T1000 (cell line): ENCODE measurements around the gene EFR3B.

ENCODE experiments used
- DNase-seq: peaks from one replicate; lab custom pipeline; 2025; ENCODE audit warnings: mixed read lengths; lab: John Stamatoyannopoulos, UW

The EFR3B gene

GRCh38 chr2:25034081-25034480 is 7.8 kb upstream of the EFR3B start:
- no peak for DNase-seq

- DNase-seq, result no peak
Measured at GRCh38 chr2:25035537-25036220, 6.2 kb upstream of the EFR3B start.

GRCh38 chr2:25036221-25036559 is 5.7 kb upstream of the EFR3B start:
- no peak for DNase-seq

GRCh38 chr2:25039126-25039525 is 2.8 kb upstream of the EFR3B start:
- no peak for DNase-seq

GRCh38 chr2:25041307-25041927 is 459 bp upstream of the EFR3B start:
- DNase-seq, result no peak

- DNase-seq, result no peak
Measured at GRCh38 chr2:25042321-25043240, 705 bp downstream of the EFR3B start.

GRCh38 chr2:25043241-25043867 is 1.5 kb downstream of the EFR3B start:
- peak; percentile 48 for DNase-seq

GRCh38 chr2:25044011-25044410 is 2.1 kb downstream of the EFR3B start:
- DNase-seq, result no peak

- DNase-seq, result no peak
Measured at GRCh38 chr2:25044990-25045389, 3.1 kb downstream of the EFR3B start.

GRCh38 chr2:25049422-25049821 is 7.5 kb downstream of the EFR3B start:
- no peak for DNase-seq

- DNase-seq, result no peak
Measured at GRCh38 chr2:25050128-25050527, 8.3 kb downstream of the EFR3B start.

- DNase-seq, result no peak
Measured at GRCh38 chr2:25053041-25053440, 11.2 kb downstream of the EFR3B start.

GRCh38 chr2:25054720-25055119 is 12.8 kb downstream of the EFR3B start:
- DNase-seq, result no peak

GRCh38 chr2:25055376-25055920 is 13.6 kb downstream of the EFR3B start:
- DNase-seq, result no peak

- no peak for DNase-seq
Measured at GRCh38 chr2:25056098-25056821, 14.4 kb downstream of the EFR3B start.

GRCh38 chr2:25062511-25062917 is 20.6 kb downstream of the EFR3B start:
- no peak for DNase-seq

GRCh38 chr2:25063876-25064660 is 22.2 kb downstream of the EFR3B start:
- DNase-seq, result no peak

GRCh38 chr2:25065768-25066167 is 23.9 kb downstream of the EFR3B start:
- no peak for DNase-seq

GRCh38 chr2:25066455-25066854 is 24.6 kb downstream of the EFR3B start:
- DNase-seq, result no peak

- DNase-seq, result no peak
Measured at GRCh38 chr2:25068217-25068616, 26.3 kb downstream of the EFR3B start.

GRCh38 chr2:25071966-25072365 is 30.1 kb downstream of the EFR3B start:
- DNase-seq, result no peak
